ENCODE data around the gene CEMIP.

DNA sequence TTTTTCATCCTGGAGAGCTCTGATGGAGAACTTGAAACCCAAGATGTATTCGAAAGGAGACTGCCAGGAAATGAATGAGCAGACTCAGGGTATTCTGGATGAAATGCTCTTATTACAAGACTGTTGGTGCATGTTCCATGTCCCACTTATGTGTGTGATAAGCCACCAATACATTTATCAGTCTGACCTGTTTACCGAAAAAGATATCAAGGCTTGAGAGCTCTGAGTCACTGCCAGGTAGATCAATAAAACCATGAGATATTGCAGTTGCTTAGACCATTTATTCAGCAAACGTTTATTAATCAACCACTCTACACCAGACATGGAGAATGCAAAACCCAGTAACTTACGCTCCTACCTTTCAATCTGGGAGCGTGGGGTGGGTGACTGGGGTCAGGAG lies 17.2 kb downstream of the CEMIP start:
- TF ChIP-seq EZH2 (IDR thresholded peaks at IDR 0.05) (no peak), EGR1 (IDR thresholded peaks at IDR 0.05; ENCODE audit: low read depth) (no peak), SIN3A (IDR thresholded peaks at IDR 0.05; ENCODE audit: low read depth) (no peak), CBX3 (IDR thresholded peaks at IDR 0.05; ENCODE audit: low read depth) (no peak), JUND (IDR thresholded peaks at IDR 0.05) (no peak), POLR2A (IDR thresholded peaks at IDR 0.05; ENCODE audit: borderline replicate concordance, extremely low read depth, insufficient read depth, insufficient read length) (no peak), RAD21 (IDR thresholded peaks at IDR 0.05; ENCODE audit: low read depth) (no peak), FOSL1 (IDR thresholded peaks at IDR 0.05; ENCODE audit: low read depth) (no peak)
- TF ChIP-seq, protein P1, sequence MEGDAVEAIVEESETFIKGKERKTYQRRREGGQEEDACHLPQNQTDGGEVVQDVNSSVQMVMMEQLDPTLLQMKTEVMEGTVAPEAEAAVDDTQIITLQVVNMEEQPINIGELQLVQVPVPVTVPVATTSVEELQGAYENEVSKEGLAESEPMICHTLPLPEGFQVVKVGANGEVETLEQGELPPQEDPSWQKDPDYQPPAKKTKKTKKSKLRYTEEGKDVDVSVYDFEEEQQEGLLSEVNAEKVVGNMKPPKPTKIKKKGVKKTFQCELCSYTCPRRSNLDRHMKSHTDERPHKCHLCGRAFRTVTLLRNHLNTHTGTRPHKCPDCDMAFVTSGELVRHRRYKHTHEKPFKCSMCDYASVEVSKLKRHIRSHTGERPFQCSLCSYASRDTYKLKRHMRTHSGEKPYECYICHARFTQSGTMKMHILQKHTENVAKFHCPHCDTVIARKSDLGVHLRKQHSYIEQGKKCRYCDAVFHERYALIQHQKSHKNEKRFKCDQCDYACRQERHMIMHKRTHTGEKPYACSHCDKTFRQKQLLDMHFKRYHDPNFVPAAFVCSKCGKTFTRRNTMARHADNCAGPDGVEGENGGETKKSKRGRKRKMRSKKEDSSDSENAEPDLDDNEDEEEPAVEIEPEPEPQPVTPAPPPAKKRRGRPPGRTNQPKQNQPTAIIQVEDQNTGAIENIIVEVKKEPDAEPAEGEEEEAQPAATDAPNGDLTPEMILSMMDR (IDR thresholded peaks at IDR 0.05 in 2 of 3, conservative IDR thresholded peaks at IDR 0.05 in 1 of 3; ENCODE audit: borderline replicate concordance in 1 of 3, insufficient read depth in 1 of 3, low read depth in 2 of 3, low read length in 2 of 3) = no peak
- TF ChIP-seq, protein P2, sequence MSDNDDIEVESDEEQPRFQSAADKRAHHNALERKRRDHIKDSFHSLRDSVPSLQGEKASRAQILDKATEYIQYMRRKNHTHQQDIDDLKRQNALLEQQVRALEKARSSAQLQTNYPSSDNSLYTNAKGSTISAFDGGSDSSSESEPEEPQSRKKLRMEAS (IDR thresholded peaks at IDR 0.05) = no peak
- TF ChIP-seq, protein P3, sequence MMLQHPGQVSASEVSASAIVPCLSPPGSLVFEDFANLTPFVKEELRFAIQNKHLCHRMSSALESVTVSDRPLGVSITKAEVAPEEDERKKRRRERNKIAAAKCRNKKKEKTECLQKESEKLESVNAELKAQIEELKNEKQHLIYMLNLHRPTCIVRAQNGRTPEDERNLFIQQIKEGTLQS (IDR thresholded peaks at IDR 0.05) = no peak

All from HCT116 (cell line).